Parathyroid adenoma (tissue), 2 donors: ENCODE measurements around the gene ENDOD1.

Experiments
- H2AFZ ChIP-seq: fragments of 300-600 bp; sonication (generic); one replicate; pipeline ENCODE4 v1.7.0; 2017; ENCODE audit warnings: antibody characterized with exemption, mild to moderate bottlenecking
- H3K27ac ChIP-seq: fragments of 300-600 bp; sonication (generic); one replicate; pipeline ENCODE4 v1.7.0; 2017
- H3K27me3 ChIP-seq: fragments of 300-600 bp; sonication (generic); one replicate; pipeline ENCODE4 v1.7.0; 2017; ENCODE audit warnings: low read length; ENCODE audit not compliant: control insufficient read depth, insufficient read depth
- H3K36me3 ChIP-seq: fragments of 300-600 bp; sonication (generic); one replicate; pipeline ENCODE4 v1.7.0; 2017; ENCODE audit warnings: low read length; ENCODE audit not compliant: control insufficient read depth, insufficient read depth
- H3K4me1 ChIP-seq: fragments of 300-600 bp; sonication (generic); one replicate; pipeline ENCODE4 v1.7.0; 2017; ENCODE audit warnings: control low read depth
- H3K4me2 ChIP-seq: fragments of 300-600 bp; sonication (generic); one replicate; pipeline ENCODE4 v1.7.0; 2017; ENCODE audit warnings: low read length
- H3K4me3 ChIP-seq: fragments of 300-600 bp; sonication (generic); one replicate; pipeline ENCODE4 v1.7.0; 2017; ENCODE audit warnings: low read depth, low read length
- H3K79me2 ChIP-seq: fragments of 300-600 bp; sonication (generic); one replicate; pipeline ENCODE4 v1.7.0; 2017; ENCODE audit warnings: control low read depth
- H3K9ac ChIP-seq: fragments of 300-600 bp; sonication (generic); one replicate; pipeline ENCODE4 v1.7.0; 2017; ENCODE audit warnings: mild to moderate bottlenecking
- H3K9me3 ChIP-seq: fragments of 300-600 bp; sonication (generic); one replicate; pipeline ENCODE4 v1.7.0; 2017; ENCODE audit warnings: low read length; ENCODE audit not compliant: control insufficient read depth
- TF ChIP-seq, protein P1 (sequence below): fragments of 300-600 bp; sonication (generic); IDR thresholded peaks from one replicate; pipeline ENCODE4 v1.7.0; 2017; ENCODE audit warnings: antibody characterized with exemption, mild to moderate bottlenecking
- donor health status: primary hyperparathyroidism.

The ENDOD1 gene

DNA sequence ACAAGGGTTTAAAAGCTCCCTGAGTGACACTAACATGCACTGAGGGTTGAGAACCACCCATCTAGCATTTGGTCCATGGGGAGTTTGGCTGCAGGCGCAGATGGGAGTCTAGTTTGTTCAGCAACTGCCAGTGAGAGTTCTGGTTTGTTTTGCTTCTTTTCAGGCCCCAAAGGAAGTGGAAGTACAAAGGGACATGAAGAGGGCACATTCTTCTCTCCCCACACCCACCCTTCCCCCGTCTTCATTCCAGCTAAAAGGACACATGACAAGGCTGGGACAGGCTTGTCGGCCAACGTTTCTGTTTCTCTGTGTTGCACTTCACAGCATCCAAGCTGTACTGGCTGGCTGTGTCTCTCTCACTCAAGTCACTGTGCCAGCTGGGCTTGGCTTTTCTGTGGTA is 8.2 kb upstream of the ENDOD1 start:
- no peak overlapping the region for H3K9ac ChIP-seq
- H3K79me2 ChIP-seq, result no peaks in the 10 kb centered on the region
- TF ChIP-seq, protein P1, sequence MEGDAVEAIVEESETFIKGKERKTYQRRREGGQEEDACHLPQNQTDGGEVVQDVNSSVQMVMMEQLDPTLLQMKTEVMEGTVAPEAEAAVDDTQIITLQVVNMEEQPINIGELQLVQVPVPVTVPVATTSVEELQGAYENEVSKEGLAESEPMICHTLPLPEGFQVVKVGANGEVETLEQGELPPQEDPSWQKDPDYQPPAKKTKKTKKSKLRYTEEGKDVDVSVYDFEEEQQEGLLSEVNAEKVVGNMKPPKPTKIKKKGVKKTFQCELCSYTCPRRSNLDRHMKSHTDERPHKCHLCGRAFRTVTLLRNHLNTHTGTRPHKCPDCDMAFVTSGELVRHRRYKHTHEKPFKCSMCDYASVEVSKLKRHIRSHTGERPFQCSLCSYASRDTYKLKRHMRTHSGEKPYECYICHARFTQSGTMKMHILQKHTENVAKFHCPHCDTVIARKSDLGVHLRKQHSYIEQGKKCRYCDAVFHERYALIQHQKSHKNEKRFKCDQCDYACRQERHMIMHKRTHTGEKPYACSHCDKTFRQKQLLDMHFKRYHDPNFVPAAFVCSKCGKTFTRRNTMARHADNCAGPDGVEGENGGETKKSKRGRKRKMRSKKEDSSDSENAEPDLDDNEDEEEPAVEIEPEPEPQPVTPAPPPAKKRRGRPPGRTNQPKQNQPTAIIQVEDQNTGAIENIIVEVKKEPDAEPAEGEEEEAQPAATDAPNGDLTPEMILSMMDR, result no peak
- peak overlapping the region; percentile 19 for H3K27ac ChIP-seq
- no peak overlapping the region for H3K4me2 ChIP-seq
- no peak overlapping the region for H2AFZ ChIP-seq
- H3K4me1 ChIP-seq, result no peaks in the 10 kb centered on the region
- H3K36me3 ChIP-seq, result no peaks in the 10 kb centered on the region
- no peak overlapping the region for H3K4me3 ChIP-seq
- no peaks in the 10 kb centered on the region for H3K9me3 ChIP-seq
- H3K27me3 ChIP-seq, result no peaks in the 10 kb centered on the region

DNA sequence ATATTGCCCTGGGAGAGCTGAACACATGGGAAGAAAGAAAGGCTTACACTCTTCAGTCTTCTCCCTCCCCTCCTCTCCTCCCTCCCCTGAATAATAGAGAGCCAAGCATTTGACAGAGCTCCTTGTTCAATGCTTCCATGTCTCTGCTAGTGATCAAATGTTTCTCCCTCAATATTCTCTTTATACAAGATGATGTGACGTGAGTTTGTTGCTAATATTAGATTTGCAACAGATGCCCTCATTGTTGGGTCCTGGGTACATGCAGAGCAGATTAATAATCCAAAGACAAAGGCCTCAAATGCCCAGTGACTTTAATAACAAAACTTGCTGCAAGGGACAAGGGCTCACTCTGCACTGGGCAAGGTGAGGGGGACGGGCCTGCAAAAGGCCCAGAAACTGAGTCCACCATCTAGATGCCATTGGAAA is 7.1 kb upstream of the ENDOD1 start:
- Histone ChIP-seq H3K4me1 (no peaks in the 10 kb centered on the region), H3K4me3 (no peak overlapping the region), H2AFZ (no peak overlapping the region), H3K36me3 (no peaks in the 10 kb centered on the region), H3K27ac (no peak overlapping the region), H3K27me3 (no peaks in the 10 kb centered on the region), H3K9ac (no peak overlapping the region), H3K4me2 (no peak overlapping the region), H3K79me2 (no peaks in the 10 kb centered on the region), H3K9me3 (no peaks in the 10 kb centered on the region)
- TF ChIP-seq, protein P1, result no peak

DNA sequence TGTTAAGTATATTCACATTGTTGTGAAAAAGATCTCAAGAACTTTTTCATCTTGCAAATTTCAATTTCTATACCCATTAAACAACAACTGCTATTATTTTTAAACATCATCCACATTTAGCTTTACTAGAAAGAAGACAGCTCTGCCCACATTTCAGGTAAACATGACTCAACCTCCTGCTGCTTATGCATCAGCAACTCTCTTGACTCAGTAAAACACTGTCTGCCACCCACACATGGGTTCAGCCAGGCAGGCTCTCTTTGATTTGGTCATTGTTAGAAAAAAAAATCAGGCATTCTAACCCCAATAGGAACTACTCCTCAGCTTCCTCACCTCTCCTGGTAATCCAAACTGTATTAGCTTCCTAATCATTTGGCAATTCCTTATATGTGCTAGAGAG is 5.1 kb upstream of the ENDOD1 start:
- no peak overlapping the region for H3K4me2 ChIP-seq
- no peaks in the 10 kb centered on the region for H3K27me3 ChIP-seq
- H2AFZ ChIP-seq, result no peak overlapping the region
- no peaks in the 10 kb centered on the region for H3K4me1 ChIP-seq
- no peak overlapping the region for H3K4me3 ChIP-seq
- H3K9ac ChIP-seq, result no peak overlapping the region
- no peak overlapping the region for H3K27ac ChIP-seq
- H3K9me3 ChIP-seq, result no peaks in the 10 kb centered on the region
- H3K36me3 ChIP-seq, result no peaks in the 10 kb centered on the region
- TF ChIP-seq, protein P1, result no peak
- H3K79me2 ChIP-seq, result no peaks in the 10 kb centered on the region

DNA sequence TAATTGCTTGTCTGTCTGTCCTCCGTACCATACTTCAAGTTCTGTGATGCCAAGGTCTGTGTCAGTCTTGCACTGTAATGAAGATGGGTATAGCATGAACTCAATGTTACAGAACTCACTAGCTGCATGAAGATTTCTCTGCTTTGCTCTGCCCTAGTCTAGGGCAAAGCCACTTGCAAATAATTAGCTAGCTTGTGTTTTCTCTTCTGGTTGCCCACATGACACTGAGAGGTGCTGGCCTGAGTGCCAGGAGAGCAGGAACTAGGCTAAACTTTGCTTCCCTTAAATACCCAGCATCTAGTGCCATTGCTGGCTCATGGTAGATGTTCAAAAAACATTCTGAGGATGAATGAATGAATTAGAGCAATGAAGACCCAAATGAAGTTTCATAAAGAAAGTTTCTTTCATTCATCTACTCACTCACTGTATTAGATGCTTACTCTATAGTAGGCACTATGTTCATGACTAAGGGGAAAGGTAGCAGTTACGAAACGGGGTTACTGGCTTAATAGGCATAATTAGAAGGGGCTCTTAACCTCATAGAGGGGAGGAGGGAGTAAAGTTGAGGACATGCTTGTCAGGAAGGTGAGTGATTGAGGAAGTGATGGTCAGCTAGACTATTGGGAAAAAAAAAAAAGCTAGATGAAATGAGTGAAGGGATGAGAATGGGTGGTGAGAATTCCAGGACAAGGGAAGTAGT is 4.4 kb upstream of the ENDOD1 start:
- Histone ChIP-seq H3K36me3 (no peaks in the 10 kb centered on the region), H3K27ac (no peak overlapping the region), H3K27me3 (no peaks in the 10 kb centered on the region), H3K4me3 (no peak overlapping the region), H3K9me3 (no peaks in the 10 kb centered on the region), H3K9ac (no peak overlapping the region), H3K4me1 (no peaks in the 10 kb centered on the region), H2AFZ (no peak overlapping the region), H3K79me2 (no peaks in the 10 kb centered on the region), H3K4me2 (no peak overlapping the region)
- TF ChIP-seq, protein P1, result no peak

DNA sequence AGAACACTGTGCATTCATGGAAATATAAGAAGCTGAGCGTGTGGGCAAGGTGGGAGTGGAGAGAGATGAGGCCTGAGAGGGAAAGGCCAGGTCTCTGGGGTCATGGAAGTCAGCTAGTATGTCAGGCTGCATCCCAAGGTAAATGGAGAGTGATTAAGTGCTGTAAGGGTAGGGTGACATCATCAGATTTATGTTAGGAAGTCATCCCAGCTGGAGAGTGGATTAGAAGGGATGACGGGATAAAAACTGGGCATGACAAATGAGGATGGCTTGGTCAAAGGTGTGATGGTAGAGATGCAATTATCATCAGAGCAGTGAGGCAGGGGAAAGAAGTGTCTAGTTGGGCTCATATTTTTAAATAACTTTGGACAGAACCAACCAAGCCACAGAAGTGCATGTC is 3.5 kb upstream of the ENDOD1 start:
- Histone ChIP-seq H3K27ac (no peak overlapping the region), H3K27me3 (no peaks in the 10 kb centered on the region), H3K9me3 (no peaks in the 10 kb centered on the region), H3K9ac (no peak overlapping the region), H3K36me3 (no peaks in the 10 kb centered on the region), H3K4me3 (no peak overlapping the region), H3K4me2 (no peak overlapping the region), H3K4me1 (peaks cover 3% of the 10 kb centered on the region), H3K79me2 (no peaks in the 10 kb centered on the region), H2AFZ (no peak overlapping the region)
- TF ChIP-seq, protein P1, result no peak
